Right cardiac atrium (tissue), 5 donors: ENCODE data around the gene JAKMIP2. TPM values are rescaled to one million over a fixed set of nuclear protein-coding genes. Genes with fewer than 3 reads are reported as not detected.
"Not testable (repeated sequence)": the region's sequence is repeated elsewhere in the genome, so short reads cannot be mapped to it uniquely, and the experiment has no call there.

Source experiments
- ATAC-seq, 2 donors: fragments of 200-7000 bp; cut with Tn5 transposase; one replicate each; pipeline versions ENCODE4 v1.8.0 to v1.9.1; 2020; ENCODE audit warnings: moderate library complexity in 2 of 2, mild to moderate bottlenecking in 1 of 2
- DNase-seq, 3 donors: peaks; one replicate each; pipeline ENCODE4 v3.0.0-alpha.2; 2020
- H3K27ac ChIP-seq: one replicate; pipeline ENCODE4 v1.5.1; 2013; ENCODE audit warnings: mild to moderate bottlenecking, low read length, control low read depth, moderate library complexity
- H3K27me3 ChIP-seq: one replicate; pipeline ENCODE4 v1.6.1; 2013; ENCODE audit not compliant: control insufficient read depth, insufficient read depth
- H3K4me1 ChIP-seq: one replicate; pipeline ENCODE4 v1.6.1; 2013; ENCODE audit warnings: low read length; ENCODE audit not compliant: control insufficient read depth, insufficient read depth
- H3K4me3 ChIP-seq: one replicate; pipeline ENCODE4 v1.5.1; 2013; ENCODE audit warnings: low read length, control low read depth
- H3K9me3 ChIP-seq: one replicate; pipeline ENCODE4 v1.6.1; 2013; ENCODE audit warnings: low read length; ENCODE audit not compliant: control insufficient read depth
- WGBS: extraction: QIAGEN DNeasy Blood & Tissue Kit; methylation state at CpG from one replicate; pipeline ENCODE4 v1.1.7; 2013; 5-methylcytosine and 5-hydroxymethylcytosine counted together
- intact Hi-C, 4 donors: fragments of 100-400 bp; cut with DNase I; formaldehyde crosslinking; loops; one replicate each; pipeline versions ENCODE4 v1.11.0 to v1.14.0; 2022 to 2023
- long read RNA-seq, 4 donors: library from polyadenylated mRNA; unstranded; transcript quantifications; one replicate each; pipeline ENCODE4 v2.0.0, GENCODE V29; 2020 to 2021
- polyA plus RNA-seq: library from polyadenylated mRNA; stranded (reverse); fragments of 200-250 nt; gene quantifications from one replicate; pipeline ENCODE4 v1.2.3, GENCODE V29; 2013
- total RNA-seq, 4 donors: library from RNA; stranded (reverse); fragmentation: NEBNext Ultra II Directional; extraction: Animal tissue kit (Norgen Biotek cat#: 25700); gene quantifications; one replicate each; pipeline ENCODE4 v1.2.1, GENCODE V29; 2021
- donor health status: healthy with polysubstance abuse.
- donor health status: DM: no; HTN: yes; CAD: no.
- donor health status: DM: no; HTN: no; CAD: no.
- donor health status: DM: no; HTN: yes; CAD: no; lungs with severe emphysema.
- donor health status: DM: yes; HTN: yes; CAD: no.

Gene JAKMIP2
- 1 to 10 TPM in 2 of 4 donors, under 1 TPM in 2; 0.66 to 1.3 (median 1.1) TPM for total RNA-seq
- 0.32 TPM for polyA plus RNA-seq
- long read RNA-seq, donor 1 = 0 reads
- long read RNA-seq, donor 2 = 0 reads
- long read RNA-seq, donor 3, partial matches to known transcripts = 2 of 4 reads
- long read RNA-seq, donor 3, other reads (novel, unspliced or antisense) = 2 of 4 reads
- long read RNA-seq, donor 4 = 0 reads

GRCh38 chr5:147782110-147783028 lies at the start of gene JAKMIP2:
Gene JAKMIP2, minus strand, starts transcription at chr5:147782728. Its CDS starts 110,922 bp downstream, at chr5:147671806.
- Histone ChIP-seq H3K9me3 (no peaks in the 10 kb centered on the region), H3K27ac (no peak within 1 kb of the TSS), H3K4me3 (peak within 1 kb of the TSS; percentile 9), H3K27me3 (no peaks in the 10 kb centered on the region), H3K4me1 (no peaks in the 10 kb centered on the region)
- 2% methylated on average over 19 of the region's 19 CpGs for WGBS
- peak; percentile 80 to 93 (median 91) for DNase-seq
- ATAC-seq = peak; percentile 90 to 95
- intact Hi-C loops = no loop called here

- DNase-seq (no peak), ATAC-seq (no peak)
- no peak within 1 kb of the TSS for H3K27ac ChIP-seq
- H3K9me3 ChIP-seq = no peaks in the 10 kb centered on the region
- 92% methylated on average over 3 of the region's 3 CpGs for WGBS
- intact Hi-C loops = no loop called here
- H3K4me3 ChIP-seq = no peak within 1 kb of the TSS
- no peaks in the 10 kb centered on the region for H3K27me3 ChIP-seq
- H3K4me1 ChIP-seq = no peaks in the 10 kb centered on the region
Observed at GRCh38 chr5:147831465-147831864, 48.9 kb upstream of the JAKMIP2 start, which contains the start of gene SPINK1. Gene SPINK1, minus strand, starts transcription at chr5:147831671. Its CDS starts 94 bp downstream, at chr5:147831577.

- no peak for DNase-seq
- H3K27ac ChIP-seq = no peak overlapping the region
- no peak overlapping the region for H3K4me3 ChIP-seq
- H3K27me3 ChIP-seq = no peaks in the 10 kb centered on the region
- intact Hi-C loops = no loop called here
- H3K9me3 ChIP-seq = no peaks in the 10 kb centered on the region
- no peaks in the 10 kb centered on the region for H3K4me1 ChIP-seq
- no peak for ATAC-seq
Observed at GRCh38 chr5:147830035-147830434, 47.5 kb upstream of the JAKMIP2 start.

- intact Hi-C loops, H3K4me1 ChIP-seq, DNase-seq, H3K9me3 ChIP-seq, H3K27ac ChIP-seq, ATAC-seq, H3K4me3 ChIP-seq, H3K27me3 ChIP-seq: not testable (repeated sequence)
- 94% methylated on average over 5 of the region's 5 CpGs for WGBS
Observed at GRCh38 chr5:147827017-147827416, 44.5 kb upstream of the JAKMIP2 start.

DNA sequence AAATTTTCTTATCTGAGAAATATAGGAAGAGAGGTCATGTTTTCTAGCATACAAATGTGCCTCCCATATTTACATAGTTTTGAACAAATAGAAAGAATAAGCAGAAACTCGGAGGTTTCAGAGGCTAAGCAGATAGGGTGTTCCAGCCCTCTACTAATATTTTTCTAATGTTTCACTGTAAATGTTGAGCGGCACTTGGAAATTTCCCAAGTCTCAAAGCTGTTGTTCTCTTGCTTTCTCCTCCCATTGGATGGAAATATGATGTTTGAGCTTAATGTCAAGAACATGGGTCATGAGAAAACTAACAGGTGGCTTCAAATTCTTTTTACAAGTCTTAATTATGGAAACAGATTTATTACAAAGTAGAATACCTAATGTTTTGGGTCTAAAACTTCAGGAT lies 43.8 kb upstream of the JAKMIP2 start:
- no peak overlapping the region for H3K4me3 ChIP-seq
- 55% methylated on average over 2 of the region's 2 CpGs for WGBS
- no peak for ATAC-seq
- H3K4me1 ChIP-seq = no peaks in the 10 kb centered on the region
- no peaks in the 10 kb centered on the region for H3K9me3 ChIP-seq
- H3K27ac ChIP-seq = no peak overlapping the region
- DNase-seq = no peak
- intact Hi-C loops = no loop called here
- no peaks in the 10 kb centered on the region for H3K27me3 ChIP-seq

GRCh38 chr5:147822686-147823491 lies 40.4 kb upstream of the JAKMIP2 start:
- ATAC-seq (peak; percentile 79 to 83), DNase-seq (peak in 2 of 3 donors; percentile 28 to 72)
- intact Hi-C loops = loop anchor here (2.0 to 5.0 kb wide), 2 partner anchors 194 to 196 kb away; no protein-coding TSS in a partner anchor
- no peak overlapping the region for H3K27ac ChIP-seq
- WGBS = 5% methylated on average over 4 of the region's 4 CpGs
- H3K9me3 ChIP-seq = no peaks in the 10 kb centered on the region
- no peaks in the 10 kb centered on the region for H3K27me3 ChIP-seq
- peaks cover 1% of the 10 kb centered on the region for H3K4me1 ChIP-seq
- no peak overlapping the region for H3K4me3 ChIP-seq

DNA sequence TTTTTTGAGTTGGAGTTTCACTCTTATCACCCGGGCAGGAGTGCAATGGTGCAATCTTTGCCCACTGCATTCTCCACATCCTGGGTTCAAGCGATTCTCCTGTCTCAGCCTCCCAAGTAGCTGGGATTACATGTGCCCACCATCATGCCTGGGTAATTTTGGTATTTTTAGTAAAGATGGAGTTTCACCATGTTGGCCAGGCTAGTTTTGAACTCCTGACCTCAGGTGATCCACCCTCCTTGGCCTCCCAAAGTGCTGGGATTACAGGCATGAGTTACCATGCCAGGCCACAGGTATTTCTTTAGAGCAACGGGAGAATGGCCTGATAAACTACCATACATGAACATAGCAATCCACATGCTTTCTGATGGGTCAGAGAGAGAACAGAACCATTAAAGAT lies 39.7 kb upstream of the JAKMIP2 start:
- intact Hi-C loops = loop anchor here (2.0 to 5.0 kb wide), 2 partner anchors 193 to 195 kb away; no protein-coding TSS in a partner anchor
- H3K4me3 ChIP-seq, ATAC-seq, H3K9me3 ChIP-seq, H3K27me3 ChIP-seq, H3K4me1 ChIP-seq, DNase-seq, H3K27ac ChIP-seq: not testable (repeated sequence)
- 91% methylated on average over 3 of the region's 3 CpGs for WGBS

- no peak for DNase-seq
- peaks cover 1% of the 10 kb centered on the region for H3K4me1 ChIP-seq
- H3K27ac ChIP-seq = no peak overlapping the region
- H3K27me3 ChIP-seq = no peaks in the 10 kb centered on the region
- H3K9me3 ChIP-seq = no peaks in the 10 kb centered on the region
- WGBS = 81% methylated on average over 5 of the region's 5 CpGs
- ATAC-seq = no peak
- intact Hi-C loops = loop anchor here (2.0 to 5.0 kb wide), 2 partner anchors 193 to 194 kb away; no protein-coding TSS in a partner anchor
- no peak overlapping the region for H3K4me3 ChIP-seq
Observed at GRCh38 chr5:147821766-147822165, 39.2 kb upstream of the JAKMIP2 start.

GRCh38 chr5:147819261-147819770 lies 36.8 kb upstream of the JAKMIP2 start:
- peaks cover 1% of the 10 kb centered on the region for H3K4me1 ChIP-seq
- ATAC-seq (no peak), DNase-seq (no peak)
- intact Hi-C loops = no loop called here
- no peak overlapping the region for H3K4me3 ChIP-seq
- H3K27ac ChIP-seq = no peak overlapping the region
- H3K9me3 ChIP-seq = no peaks in the 10 kb centered on the region
- 54% methylated on average over 1 of the region's 1 CpG for WGBS
- H3K27me3 ChIP-seq = no peaks in the 10 kb centered on the region

GRCh38 chr5:147818290-147818689 lies 35.8 kb upstream of the JAKMIP2 start:
- H3K4me1 ChIP-seq = peaks cover 1% of the 10 kb centered on the region
- H3K27ac ChIP-seq = no peak overlapping the region
- DNase-seq (no peak), ATAC-seq (no peak)
- H3K27me3 ChIP-seq = no peaks in the 10 kb centered on the region
- H3K4me3 ChIP-seq = no peak overlapping the region
- intact Hi-C loops = no loop called here
- H3K9me3 ChIP-seq = no peaks in the 10 kb centered on the region
- 58% methylated on average over 1 of the region's 1 CpG for WGBS
